Keratinocyte (primary cell): Measurements from ENCODE around the gene DNAJC22. TPM values are rescaled to one million over a fixed set of nuclear protein-coding genes. Genes with fewer than 3 reads are reported as not detected.

Experiments
- DNase-seq: peaks from one replicate; pipeline ENCODE4 v3.0.0-alpha.2; 2011; ENCODE audit warnings: low read depth, missing footprints, low spot score
- FAIRE-seq: peaks from 2 replicates; lab custom pipeline; 2011; peaks lifted over from hg19 to GRCh38; lab: Jason Lieb, UNC
- H2AFZ ChIP-seq: 2 replicates; pipeline ENCODE4 v1.6.0; 2012; ENCODE audit warnings: low read length, control low read depth, inconsistent platforms; ENCODE audit not compliant: control insufficient read depth
- H3K27ac ChIP-seq: 2 replicates; pipeline ENCODE4 v1.5.1; 2011; ENCODE audit warnings: low read length; ENCODE audit not compliant: control insufficient read depth, insufficient read depth
- H3K27me3 ChIP-seq: 3 replicates; pipeline ENCODE4 v1.6.0; 2011; ENCODE audit warnings: low read length; ENCODE audit not compliant: control insufficient read depth, insufficient read depth; ENCODE audit errors: extremely low read depth
- H3K36me3 ChIP-seq, 2 experiments: 2 replicates in 1 of 2; 3 replicates in 1 of 2; pipeline ENCODE4 v1.5.1; 2011; ENCODE audit warnings: low read length in 2 of 2, mild to moderate bottlenecking in 1 of 2; ENCODE audit not compliant: control insufficient read depth in 2 of 2, insufficient read depth in 2 of 2; ENCODE audit errors: extremely low read depth in 1 of 2
- H3K4me1 ChIP-seq: 3 replicates; pipeline ENCODE4 v1.5.1; 2011; ENCODE audit warnings: low read length; ENCODE audit not compliant: control insufficient read depth, insufficient read depth; ENCODE audit errors: extremely low read depth
- H3K4me2 ChIP-seq: 3 replicates; pipeline ENCODE4 v1.6.0; 2011; ENCODE audit warnings: low read depth, low read length; ENCODE audit not compliant: control insufficient read depth, insufficient read depth; ENCODE audit errors: extremely low read depth
- H3K4me3 ChIP-seq, 3 experiments: fragments of 200-600 bp in 1 of 3; sonication (generic) in 1 of 3; 2 replicates in 2 of 3; 3 replicates in 1 of 3; pipeline ENCODE4 v1.5.1; 2011 to 2016; ENCODE audit warnings: low read length in 3 of 3, mild to moderate bottlenecking in 3 of 3, control low read depth in 2 of 3, inconsistent platforms in 1 of 3, low read depth in 1 of 3, mixed read lengths in 1 of 3, mixed run types in 1 of 3, moderate library complexity in 1 of 3; ENCODE audit not compliant: control insufficient read depth in 2 of 3, insufficient read depth in 2 of 3; ENCODE audit errors: extremely low read depth in 1 of 3
- H3K79me2 ChIP-seq: 2 replicates; pipeline ENCODE4 v1.6.0; 2012; ENCODE audit warnings: low read length; ENCODE audit not compliant: control insufficient read depth, insufficient read depth
- H3K9ac ChIP-seq: 3 replicates; pipeline ENCODE4 v1.6.0; 2011; ENCODE audit warnings: low read length; ENCODE audit not compliant: control insufficient read depth, insufficient read depth; ENCODE audit errors: extremely low read depth
- H3K9me1 ChIP-seq: 3 replicates; pipeline ENCODE4 v1.6.0; 2011; ENCODE audit warnings: low read length; ENCODE audit not compliant: control insufficient read depth, insufficient read depth; ENCODE audit errors: extremely low read depth
- H3K9me3 ChIP-seq: 2 replicates; pipeline ENCODE4 v1.5.1; 2012; ENCODE audit warnings: low read depth, low read length; ENCODE audit not compliant: control insufficient read depth
- H4K20me1 ChIP-seq: 3 replicates; pipeline ENCODE4 v1.6.0; 2011; ENCODE audit warnings: low read length; ENCODE audit not compliant: control insufficient read depth, insufficient read depth; ENCODE audit errors: extremely low read depth
- CTCF ChIP-seq, 3 experiments: IDR thresholded peaks in 1 of 3; conservative IDR thresholded peaks in 1 of 3; optimal IDR thresholded peaks in 1 of 3; 2 replicates in 2 of 3; 3 replicates in 1 of 3; pipeline versions ENCODE3 to v1.5.1; 2011; ENCODE audit warnings: low read length in 3 of 3, mild to moderate bottlenecking in 3 of 3, moderate library complexity in 2 of 3, control low read depth in 1 of 3, inconsistent platforms in 1 of 3; ENCODE audit not compliant: insufficient read depth in 2 of 3; ENCODE audit errors: extremely low read depth in 1 of 3
- EZH2 ChIP-seq: IDR thresholded peaks from one replicate; pipeline ENCODE4 v1.6.1; 2012; ENCODE audit warnings: inconsistent platforms, mild to moderate bottlenecking, low read length, moderate library complexity
- dilution Hi-C: fragments of 300-500 bp; cut with MboI; formaldehyde crosslinking; loops from one replicate; pipeline ENCODE4 v1.7.0; 2020; ENCODE audit warnings: low sequenced_read_pairs; ENCODE audit not compliant: extremely low pct_ligation_motif_present
- polyA plus RNA-seq, 5 experiments: library from polyadenylated mRNA; depleted of rRNA in 3 of 5; stranded (reverse) in 3 of 5; stranded (forward) in 1 of 5; unstranded in 1 of 5; fragments of >200 nt; gene quantifications; 1 replicate in 1 of 5; 2 replicates in 3 of 5; 3 replicates in 1 of 5; pipeline versions ENCODE4 v1.2.1 to v1.2.3, GENCODE V29; 2011 to 2012; ENCODE audit warnings: missing spikeins in 2 of 5, low read depth in 1 of 5, low replicate concordance in 1 of 5

Gene DNAJC22
- polyA plus RNA-seq, 1 donor (not counting 4 experiments of a cell fraction or from before 2014, with no cell fraction given): not detected

- FAIRE-seq (no peak), DNase-seq (no peak)
- Histone ChIP-seq H2AFZ (no peak overlapping the region), H3K9ac (no peak overlapping the region), H3K27me3 (peaks cover 49% of the 10 kb centered on the region), H3K36me3 (no peaks in the 10 kb centered on the region), H3K4me1 (peaks cover 16% of the 10 kb centered on the region), H3K4me3 (no peak overlapping the region), H3K4me2 (no peak overlapping the region), H3K79me2 (no peaks in the 10 kb centered on the region), H3K9me3 (no peaks in the 10 kb centered on the region), H3K9me1 (no peaks in the 10 kb centered on the region), H3K27ac (no peak overlapping the region), H4K20me1 (no peaks in the 10 kb centered on the region)
- dilution Hi-C loops: no loop called here
- TF ChIP-seq EZH2 (no peak), CTCF (optimal IDR thresholded peaks at IDR 0.05 in 1 of 3, IDR thresholded peaks at IDR 0.05 in 1 of 3, conservative IDR thresholded peaks at IDR 0.05 in 1 of 3; ENCODE audit: extremely low read depth in 1 of 3, insufficient read depth in 2 of 3, low read length in 3 of 3) (no peak)
These were observed 2.6 kb downstream of the DNAJC22 start for GRCh38 chr12:49349266-49349665.

- FAIRE-seq: no peak
- H3K27me3 ChIP-seq: peaks cover 19% of the 10 kb centered on the region
- H3K36me3 ChIP-seq: no peaks in the 10 kb centered on the region
- H3K4me3 ChIP-seq: no peak overlapping the region
- no peak overlapping the region for H3K9ac ChIP-seq
- H2AFZ ChIP-seq: no peak overlapping the region
- TF ChIP-seq CTCF (optimal IDR thresholded peaks at IDR 0.05 in 1 of 3, IDR thresholded peaks at IDR 0.05 in 1 of 3, conservative IDR thresholded peaks at IDR 0.05 in 1 of 3; ENCODE audit: extremely low read depth in 1 of 3, insufficient read depth in 2 of 3, low read length in 3 of 3) (no peak), EZH2 (no peak)
- H4K20me1 ChIP-seq: no peaks in the 10 kb centered on the region
- dilution Hi-C loops: no loop called here
- no peaks in the 10 kb centered on the region for H3K9me1 ChIP-seq
- H3K9me3 ChIP-seq: no peaks in the 10 kb centered on the region
- no peak overlapping the region for H3K27ac ChIP-seq
- no peak for DNase-seq
- no peak overlapping the region for H3K4me2 ChIP-seq
- no peaks in the 10 kb centered on the region for H3K79me2 ChIP-seq
- peaks cover 2% of the 10 kb centered on the region for H3K4me1 ChIP-seq
These were observed 5.7 kb downstream of the DNAJC22 start for GRCh38 chr12:49352351-49352750.
